ENCODE measurements around the gene SHC2. TPM values are rescaled to one million over a fixed set of nuclear protein-coding genes. Genes with fewer than 3 reads are reported as not detected.
"Not testable (repeated sequence)": the region's sequence is repeated elsewhere in the genome, so short reads cannot be mapped to it uniquely, and the experiment has no call there.

Gene SHC2
- total RNA-seq, 4 donors from 2014 or later: 14.6 to 25.0 (median 17.8) TPM

GRCh38 chr19:425056-425455 is 35.8 kb downstream of the SHC2 start:
- intact Hi-C loops (cut with DNase I; ENCODE audit: low total_unique reads): no loop called here

DNA sequence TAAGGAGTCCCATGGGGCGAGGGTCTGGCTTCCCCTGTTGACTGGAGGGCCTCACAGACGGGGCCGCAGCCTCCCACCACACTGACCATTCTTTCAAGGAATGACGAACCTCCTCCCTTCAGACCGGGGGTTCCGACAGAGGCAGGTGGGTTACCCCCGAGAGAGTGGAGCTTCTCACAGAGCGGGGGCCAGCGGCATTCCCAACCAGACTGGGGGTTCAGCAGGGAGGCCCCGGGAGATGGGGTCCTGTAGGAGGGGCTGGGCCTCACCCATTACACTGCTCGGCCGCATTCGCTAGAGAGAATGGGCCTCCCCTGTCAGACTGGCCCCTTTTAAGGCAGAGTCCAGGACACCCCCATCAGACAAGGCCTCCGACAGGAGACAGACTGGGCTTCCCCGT is 36.3 kb downstream of the SHC2 start:
- no peak overlapping the region for H3K4me3 ChIP-seq (ENCODE audit: low read depth, poor library complexity, severe bottlenecking)
- intact Hi-C loops (cut with DNase I; ENCODE audit: low total_unique reads): no loop called here
- 94 to 97% methylated on average over 15 of the region's 15 CpGs for WGBS, 2 donors
- DNase-seq (ENCODE audit: low spot score in 2 of 2): no peak
- TF ChIP-seq, protein P1, sequence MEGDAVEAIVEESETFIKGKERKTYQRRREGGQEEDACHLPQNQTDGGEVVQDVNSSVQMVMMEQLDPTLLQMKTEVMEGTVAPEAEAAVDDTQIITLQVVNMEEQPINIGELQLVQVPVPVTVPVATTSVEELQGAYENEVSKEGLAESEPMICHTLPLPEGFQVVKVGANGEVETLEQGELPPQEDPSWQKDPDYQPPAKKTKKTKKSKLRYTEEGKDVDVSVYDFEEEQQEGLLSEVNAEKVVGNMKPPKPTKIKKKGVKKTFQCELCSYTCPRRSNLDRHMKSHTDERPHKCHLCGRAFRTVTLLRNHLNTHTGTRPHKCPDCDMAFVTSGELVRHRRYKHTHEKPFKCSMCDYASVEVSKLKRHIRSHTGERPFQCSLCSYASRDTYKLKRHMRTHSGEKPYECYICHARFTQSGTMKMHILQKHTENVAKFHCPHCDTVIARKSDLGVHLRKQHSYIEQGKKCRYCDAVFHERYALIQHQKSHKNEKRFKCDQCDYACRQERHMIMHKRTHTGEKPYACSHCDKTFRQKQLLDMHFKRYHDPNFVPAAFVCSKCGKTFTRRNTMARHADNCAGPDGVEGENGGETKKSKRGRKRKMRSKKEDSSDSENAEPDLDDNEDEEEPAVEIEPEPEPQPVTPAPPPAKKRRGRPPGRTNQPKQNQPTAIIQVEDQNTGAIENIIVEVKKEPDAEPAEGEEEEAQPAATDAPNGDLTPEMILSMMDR (IDR thresholded peaks at IDR 0.05): no peak
- TF ChIP-seq POLR2A (IDR thresholded peaks at IDR 0.05): no peak

More at GRCh38 chr19:425056-425455, 35.8 kb downstream of the SHC2 start:
- TF ChIP-seq, protein P1 (IDR thresholded peaks at IDR 0.05): no peak
- no peak for TF ChIP-seq POLR2A (IDR thresholded peaks at IDR 0.05)
- no peak overlapping the region for H3K4me3 ChIP-seq (ENCODE audit: low read depth, poor library complexity, severe bottlenecking)
- WGBS, 2 donors: 90 to 92% methylated on average over 25 of the region's 26 CpGs
- no peak for DNase-seq (ENCODE audit: low spot score in 2 of 2)

DNA sequence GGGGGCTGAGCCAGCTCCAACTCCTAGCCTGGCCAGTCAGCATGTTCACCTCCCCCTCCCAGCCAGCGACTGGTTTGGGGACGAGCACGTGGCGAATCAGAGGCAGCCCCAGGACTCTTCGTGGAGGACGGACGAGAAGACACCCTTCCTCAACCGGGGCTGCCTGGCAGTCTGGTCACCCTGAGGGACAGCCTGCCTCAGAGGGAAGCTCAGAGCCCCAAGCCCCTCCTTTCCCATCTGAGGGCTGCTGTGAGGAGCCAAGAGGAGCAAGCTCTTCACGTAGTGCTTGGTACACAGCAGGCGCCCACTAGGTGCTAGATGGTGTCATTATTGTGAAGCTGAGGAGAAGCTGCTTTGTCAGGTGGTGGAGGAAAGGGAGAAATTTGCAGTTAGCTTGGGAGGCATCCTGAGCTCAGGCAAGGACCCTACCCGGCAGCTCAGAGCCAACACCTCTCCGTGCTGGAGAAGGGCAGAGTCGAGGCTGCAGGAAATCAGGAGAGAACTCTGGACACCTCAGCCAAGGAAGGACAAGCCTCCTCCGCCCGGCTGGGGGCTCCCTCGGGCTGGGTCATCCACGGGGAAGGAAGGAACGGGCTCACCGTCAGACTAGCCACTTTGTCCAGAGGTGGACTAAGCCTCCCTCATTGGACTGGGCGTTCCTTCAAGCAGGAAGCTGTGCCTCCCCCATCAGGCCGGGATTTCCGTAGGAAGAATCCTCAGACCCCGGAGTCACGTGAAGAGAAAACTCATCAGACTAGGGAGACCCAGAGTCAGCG is 37.0 kb downstream of the SHC2 start:
- DNase-seq (ENCODE audit: low spot score in 2 of 2): no peak
- WGBS, 2 donors: 93 to 94% methylated on average over 18 to 24 of the region's 25 CpGs
- no peak overlapping the region for H3K4me3 ChIP-seq (ENCODE audit: low read depth, poor library complexity, severe bottlenecking)
- intact Hi-C loops (cut with DNase I; ENCODE audit: low total_unique reads): no loop called here
- TF ChIP-seq POLR2A (IDR thresholded peaks at IDR 0.05): no peak
- TF ChIP-seq, protein P1 (IDR thresholded peaks at IDR 0.05): no peak

DNA sequence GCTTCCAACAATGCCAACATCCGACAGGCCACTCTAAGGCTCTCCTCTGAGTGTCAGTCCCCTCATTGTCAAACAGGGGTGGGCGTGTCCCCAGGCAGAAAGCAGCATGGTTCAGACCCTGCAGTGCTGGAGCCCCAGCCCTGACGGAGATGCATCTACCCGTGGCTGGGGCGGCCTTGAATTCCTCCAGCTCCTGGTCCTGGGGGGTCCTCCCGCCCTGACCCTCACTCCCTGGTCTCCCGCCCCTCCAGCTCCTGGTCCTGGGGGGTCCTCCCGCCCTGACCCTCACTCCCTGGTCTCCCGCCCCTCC is 38.0 kb downstream of the SHC2 start:
- intact Hi-C loops (cut with DNase I; ENCODE audit: low total_unique reads); H3K4me3 ChIP-seq (ENCODE audit: low read depth, poor library complexity, severe bottlenecking); DNase-seq (ENCODE audit: low spot score in 2 of 2): not testable (repeated sequence)
- WGBS, 2 donors: 71 to 83% methylated on average over 6 of the region's 9 CpGs

GRCh38 chr19:422213-422916 is 38.5 kb downstream of the SHC2 start:
- TF ChIP-seq POLR2A (IDR thresholded peaks at IDR 0.05): no peak
- TF ChIP-seq, protein P1 (IDR thresholded peaks at IDR 0.05): no peak
- no peak for DNase-seq (ENCODE audit: low spot score in 2 of 2)
- H3K4me3 ChIP-seq (ENCODE audit: low read depth, poor library complexity, severe bottlenecking): no peak overlapping the region
- intact Hi-C loops (cut with DNase I; ENCODE audit: low total_unique reads): no loop called here
- WGBS, 2 donors: 77 to 86% methylated on average over 26 to 40 of the region's 40 CpGs

- WGBS, 2 donors: 83 to 90% methylated on average over 31 of the region's 31 CpGs
- DNase-seq (ENCODE audit: low spot score in 2 of 2): no peak
- no peak overlapping the region for H3K4me3 ChIP-seq (ENCODE audit: low read depth, poor library complexity, severe bottlenecking)
- intact Hi-C loops (cut with DNase I; ENCODE audit: low total_unique reads): no loop called here
- TF ChIP-seq POLR2A (IDR thresholded peaks at IDR 0.05): no peak
Observed at GRCh38 chr19:419721-420515, 40.9 kb downstream of the SHC2 start.
